8988T (cell line): ENCODE measurements around the gene NOXO1.
A peak's percentile ranks its signal among the peaks of the same experiment; 100 is the strongest.

Experiments
- DNase-seq: peaks from one replicate; pipeline ENCODE4 v3.0.0; 2011

NOXO1 gene

GRCh38 chr16:1938316-1938715 is 43.0 kb downstream of the NOXO1 start:
- no peak for DNase-seq

DNA sequence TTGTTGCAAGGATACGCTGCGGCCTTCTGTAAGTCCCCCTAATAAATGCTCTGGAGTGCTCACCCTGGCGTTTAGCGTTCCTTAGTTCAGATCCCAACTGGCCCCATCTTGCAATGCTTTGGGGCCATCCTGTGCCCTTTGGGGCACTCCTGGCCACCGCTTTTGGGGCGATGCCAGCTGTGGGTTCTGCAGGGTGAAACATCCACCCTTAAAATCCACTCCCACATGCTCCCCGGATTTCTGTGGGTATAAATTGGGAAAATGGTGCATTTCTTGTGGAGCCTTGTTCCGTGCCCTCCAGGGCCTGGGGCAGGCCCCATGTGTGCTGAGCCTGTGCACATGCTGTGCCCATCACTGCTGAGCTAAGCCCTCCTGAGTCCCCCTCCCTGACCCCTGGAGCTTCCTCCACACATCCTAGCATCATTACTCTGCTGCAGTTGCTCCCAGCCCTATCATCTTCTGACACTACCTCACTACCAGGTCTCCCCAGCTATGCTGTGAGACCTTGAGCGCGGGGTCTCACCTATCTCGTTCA is 44.3 kb downstream of the NOXO1 start:
- no peak for DNase-seq

- no peak for DNase-seq
Measured at GRCh38 chr16:1933097-1933661, 48.1 kb downstream of the NOXO1 start.

GRCh38 chr16:1932050-1933028 is 48.9 kb downstream of the NOXO1 start:
- no peak for DNase-seq

GRCh38 chr16:1930338-1930720 is 50.9 kb downstream of the NOXO1 start:
- DNase-seq, result no peak

DNA sequence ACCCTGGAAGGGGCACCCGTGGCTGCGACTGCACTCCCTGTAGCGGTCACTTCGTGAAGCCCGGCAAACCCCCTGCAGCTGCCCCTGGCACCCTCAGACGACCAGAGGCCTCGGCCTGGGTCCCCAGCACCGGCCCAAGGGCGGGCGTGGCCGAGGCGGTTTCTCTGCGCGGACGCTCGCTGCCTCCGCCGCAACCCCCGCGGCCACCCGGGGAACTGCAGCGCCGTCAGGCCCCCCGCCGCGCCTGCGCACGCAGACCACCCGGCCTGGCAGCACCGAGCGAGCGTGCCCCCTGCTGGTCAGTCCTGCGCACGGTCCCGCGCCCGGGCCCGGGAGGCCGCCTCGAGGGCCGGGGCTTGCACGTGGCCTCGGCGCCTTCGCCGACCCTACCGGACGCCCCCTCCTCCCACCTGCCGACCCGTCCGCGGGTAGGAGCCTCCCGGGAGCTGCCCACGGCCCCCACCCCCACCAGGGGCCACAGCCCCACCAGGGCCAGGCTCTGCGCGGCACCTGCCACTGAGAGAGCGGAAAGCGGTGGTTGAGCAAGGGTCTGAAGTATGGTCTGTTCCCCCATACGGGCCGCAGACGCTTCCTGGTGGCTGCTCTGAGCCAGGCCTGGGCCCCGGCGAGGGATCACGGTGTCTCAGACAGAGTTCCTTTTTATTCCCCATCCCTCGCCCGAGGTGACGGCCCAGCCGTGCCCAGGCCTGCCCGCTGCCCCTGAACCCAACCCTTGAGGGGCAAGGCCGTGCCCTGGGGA is 51.5 kb downstream of the NOXO1 start:
- peak; percentile 80 for DNase-seq

- DNase-seq, result no peak
Measured at GRCh38 chr16:1929105-1929504, 52.2 kb downstream of the NOXO1 start.
